ENCODE measurements around the gene IAH1. TPM values are rescaled to one million over a fixed set of nuclear protein-coding genes. Genes with fewer than 3 reads are reported as not detected.
"Not testable (repeated sequence)": the region's sequence is repeated elsewhere in the genome, so short reads cannot be mapped to it uniquely, and the experiment has no call there.

The IAH1 gene
- polyA plus RNA-seq, 1 donor (not counting 4 experiments of a cell fraction or from before 2014, with no cell fraction given), result 65.0 TPM

DNA sequence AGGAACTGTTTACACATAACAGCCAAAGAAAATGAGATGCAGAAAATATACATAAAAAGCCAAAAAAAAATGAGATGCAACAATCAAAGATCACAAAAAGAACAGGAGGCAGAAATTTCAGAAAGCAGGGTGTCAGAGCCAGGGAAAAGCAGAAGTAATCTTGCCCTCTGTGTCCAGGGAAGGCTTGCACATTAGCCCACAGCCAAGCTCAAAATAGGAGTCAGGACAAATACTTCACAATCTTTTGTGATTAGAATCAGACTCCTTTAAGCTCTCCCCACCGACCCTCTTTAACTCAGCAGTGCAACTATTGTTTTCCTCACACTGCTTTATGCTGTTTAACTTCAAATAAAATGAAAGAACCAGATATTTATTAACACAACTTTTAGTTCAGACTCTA, 34.6 kb downstream of the IAH1 start:
- Histone ChIP-seq H3K27me3 (ENCODE audit: control insufficient read depth, extremely low read depth, insufficient read depth, low read length) (no peaks in the 10 kb centered on the region), H3K27ac (ENCODE audit: control insufficient read depth, insufficient read depth, low read length) (no peak overlapping the region), H3K9me3 (ENCODE audit: control insufficient read depth, low read depth, low read length) (no peaks in the 10 kb centered on the region), H3K9me1 (ENCODE audit: control insufficient read depth, extremely low read depth, insufficient read depth, low read length) (no peaks in the 10 kb centered on the region), H3K4me1 (ENCODE audit: control insufficient read depth, extremely low read depth, insufficient read depth, low read length) (no peaks in the 10 kb centered on the region), H3K9ac (ENCODE audit: control insufficient read depth, extremely low read depth, insufficient read depth, low read length) (no peak overlapping the region), H2AFZ (ENCODE audit: control insufficient read depth, low read length) (no peak overlapping the region), H4K20me1 (ENCODE audit: control insufficient read depth, extremely low read depth, insufficient read depth, low read length) (no peaks in the 10 kb centered on the region), H3K79me2 (ENCODE audit: control insufficient read depth, insufficient read depth, low read length) (no peaks in the 10 kb centered on the region), H3K36me3 (ENCODE audit: control insufficient read depth in 2 of 2, extremely low read depth in 1 of 2, insufficient read depth in 2 of 2, low read length in 2 of 2) (peaks cover 16 to 19% of the 10 kb centered on the region in 2 experiments), H3K4me2 (ENCODE audit: control insufficient read depth, extremely low read depth, insufficient read depth, low read depth, low read length) (no peak overlapping the region), H3K4me3 (ENCODE audit: control insufficient read depth in 2 of 3, extremely low read depth in 1 of 3, insufficient read depth in 2 of 3, low read depth in 1 of 3, low read length in 3 of 3) (no peak overlapping the region)
- dilution Hi-C loops (cut with MboI; ENCODE audit: extremely low pct_ligation_motif_present, low sequenced_read_pairs), result no loop called here
- FAIRE-seq (no peak), DNase-seq (ENCODE audit: low read depth, low spot score) (no peak)
- TF ChIP-seq EZH2 (IDR thresholded peaks at IDR 0.05; ENCODE audit: low read length) (no peak), CTCF (optimal IDR thresholded peaks at IDR 0.05 in 1 of 3, IDR thresholded peaks at IDR 0.05 in 1 of 3, conservative IDR thresholded peaks at IDR 0.05 in 1 of 3; ENCODE audit: extremely low read depth in 1 of 3, insufficient read depth in 2 of 3, low read length in 3 of 3) (no peak)

DNA sequence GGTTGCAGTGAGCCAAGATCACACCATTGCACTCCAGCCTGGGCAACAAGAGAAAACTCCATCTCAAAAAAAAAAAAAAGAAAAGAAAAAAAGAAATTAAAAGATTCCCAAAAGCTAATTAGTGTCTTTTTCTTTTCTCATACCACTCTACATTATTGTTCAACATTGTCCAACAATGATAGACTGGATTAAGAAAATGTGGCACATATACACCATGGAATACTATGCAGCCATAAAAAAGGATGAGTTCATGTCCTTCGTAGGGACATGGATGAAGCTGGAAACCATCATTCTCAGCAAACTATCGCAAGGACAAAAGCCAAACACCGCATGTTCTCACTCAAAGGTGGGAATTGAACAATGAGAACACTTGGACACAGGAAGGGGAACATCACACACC, 39.6 kb downstream of the IAH1 start:
- H3K9me3 ChIP-seq (ENCODE audit: control insufficient read depth, low read depth, low read length); H3K9me1 ChIP-seq (ENCODE audit: control insufficient read depth, extremely low read depth, insufficient read depth, low read length); H2AFZ ChIP-seq (ENCODE audit: control insufficient read depth, low read length); FAIRE-seq; H3K4me2 ChIP-seq (ENCODE audit: control insufficient read depth, extremely low read depth, insufficient read depth, low read depth, low read length); H3K4me3 ChIP-seq (ENCODE audit: control insufficient read depth in 2 of 3, extremely low read depth in 1 of 3, insufficient read depth in 2 of 3, low read depth in 1 of 3, low read length in 3 of 3); dilution Hi-C loops (cut with MboI; ENCODE audit: extremely low pct_ligation_motif_present, low sequenced_read_pairs); DNase-seq (ENCODE audit: low read depth, low spot score); H3K4me1 ChIP-seq (ENCODE audit: control insufficient read depth, extremely low read depth, insufficient read depth, low read length); H3K9ac ChIP-seq (ENCODE audit: control insufficient read depth, extremely low read depth, insufficient read depth, low read length); H4K20me1 ChIP-seq (ENCODE audit: control insufficient read depth, extremely low read depth, insufficient read depth, low read length); H3K27ac ChIP-seq (ENCODE audit: control insufficient read depth, insufficient read depth, low read length); H3K79me2 ChIP-seq (ENCODE audit: control insufficient read depth, insufficient read depth, low read length); H3K27me3 ChIP-seq (ENCODE audit: control insufficient read depth, extremely low read depth, insufficient read depth, low read length): not testable (repeated sequence)
- peaks cover 16% of the 10 kb centered on the region in 2 experiments for H3K36me3 ChIP-seq (ENCODE audit: control insufficient read depth in 2 of 2, extremely low read depth in 1 of 2, insufficient read depth in 2 of 2, low read length in 2 of 2)

DNA sequence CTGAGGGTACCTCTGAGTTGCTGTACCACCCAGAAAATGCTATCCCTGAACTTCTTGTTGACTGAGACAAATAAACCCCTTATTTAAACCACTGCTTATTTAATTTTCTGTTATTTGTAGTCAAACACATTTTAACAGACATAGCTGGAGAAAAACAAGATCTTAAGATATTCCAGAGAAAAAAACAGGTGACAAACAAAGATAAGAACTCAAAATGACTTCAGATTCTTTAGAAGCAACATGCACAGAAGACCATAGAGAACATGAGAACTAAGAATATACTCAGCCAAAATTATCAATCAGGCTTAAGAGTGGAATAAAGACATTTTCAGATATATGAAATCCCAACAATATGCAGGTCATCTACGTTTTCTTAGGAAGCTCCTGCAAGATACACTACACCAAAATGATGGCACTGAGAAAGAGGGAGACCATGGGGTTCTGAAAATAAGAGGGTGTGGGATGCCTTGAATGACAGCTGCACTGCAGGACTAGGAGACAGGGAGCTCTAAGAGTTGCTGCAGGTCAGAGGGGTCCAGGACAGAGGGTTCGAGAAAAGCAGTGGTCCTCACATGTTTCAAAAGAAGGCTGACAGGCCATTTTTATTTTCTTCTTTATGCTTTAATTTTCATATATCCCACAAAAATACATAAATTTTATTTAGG, 42.9 kb downstream of the IAH1 start:
- TF ChIP-seq EZH2 (IDR thresholded peaks at IDR 0.05; ENCODE audit: low read length) (no peak), CTCF (optimal IDR thresholded peaks at IDR 0.05 in 1 of 3, IDR thresholded peaks at IDR 0.05 in 1 of 3, conservative IDR thresholded peaks at IDR 0.05 in 1 of 3; ENCODE audit: extremely low read depth in 1 of 3, insufficient read depth in 2 of 3, low read length in 3 of 3) (no peak)
- dilution Hi-C loops (cut with MboI; ENCODE audit: extremely low pct_ligation_motif_present, low sequenced_read_pairs), result no loop called here
- no peak overlapping the region for H3K4me3 ChIP-seq (ENCODE audit: control insufficient read depth in 2 of 3, extremely low read depth in 1 of 3, insufficient read depth in 2 of 3, low read depth in 1 of 3, low read length in 3 of 3)
- H2AFZ ChIP-seq (ENCODE audit: control insufficient read depth, low read length), result no peak overlapping the region
- no peak overlapping the region for H3K9ac ChIP-seq (ENCODE audit: control insufficient read depth, extremely low read depth, insufficient read depth, low read length)
- H3K9me1 ChIP-seq (ENCODE audit: control insufficient read depth, extremely low read depth, insufficient read depth, low read length), result peaks cover 2% of the 10 kb centered on the region
- H3K36me3 ChIP-seq (ENCODE audit: control insufficient read depth in 2 of 2, extremely low read depth in 1 of 2, insufficient read depth in 2 of 2, low read length in 2 of 2), result peaks cover 15 to 17% of the 10 kb centered on the region in 2 experiments
- no peaks in the 10 kb centered on the region for H3K27me3 ChIP-seq (ENCODE audit: control insufficient read depth, extremely low read depth, insufficient read depth, low read length)
- H3K4me2 ChIP-seq (ENCODE audit: control insufficient read depth, extremely low read depth, insufficient read depth, low read depth, low read length), result no peak overlapping the region
- no peak for FAIRE-seq
- no peak for DNase-seq (ENCODE audit: low read depth, low spot score)
- no peak overlapping the region for H3K27ac ChIP-seq (ENCODE audit: control insufficient read depth, insufficient read depth, low read length)
- H3K9me3 ChIP-seq (ENCODE audit: control insufficient read depth, low read depth, low read length), result no peaks in the 10 kb centered on the region
- peaks cover 2% of the 10 kb centered on the region for H3K4me1 ChIP-seq (ENCODE audit: control insufficient read depth, extremely low read depth, insufficient read depth, low read length)
- H4K20me1 ChIP-seq (ENCODE audit: control insufficient read depth, extremely low read depth, insufficient read depth, low read length), result no peaks in the 10 kb centered on the region
- H3K79me2 ChIP-seq (ENCODE audit: control insufficient read depth, insufficient read depth, low read length), result no peaks in the 10 kb centered on the region
